ENCODE measurements around the gene SLC35B2.

- TF ChIP-seq ILK (tag; IDR thresholded peaks at IDR 0.05; ENCODE audit: borderline replicate concordance, low read depth): no peak
- TF ChIP-seq ATF2 (CRISPR knock-in tag; IDR thresholded peaks at IDR 0.05): no peak
- no peak for TF ChIP-seq CREB1 (IDR thresholded peaks at IDR 0.05)
- no peak for TF ChIP-seq CREB1 (CRISPR knock-in tag; IDR thresholded peaks at IDR 0.05)
- no peak for TF ChIP-seq DNMT1 (IDR thresholded peaks at IDR 0.05)
These were observed 34.5 kb upstream of the SLC35B2 start for GRCh38 chr6:44291841-44292240.

Data from K562 (cell line).